ENCODE data around the gene MBLAC1.

MBLAC1 gene

GRCh38 chr7:100174582-100174981 lies 47.8 kb downstream of the MBLAC1 start:
- TF ChIP-seq, protein P1, sequence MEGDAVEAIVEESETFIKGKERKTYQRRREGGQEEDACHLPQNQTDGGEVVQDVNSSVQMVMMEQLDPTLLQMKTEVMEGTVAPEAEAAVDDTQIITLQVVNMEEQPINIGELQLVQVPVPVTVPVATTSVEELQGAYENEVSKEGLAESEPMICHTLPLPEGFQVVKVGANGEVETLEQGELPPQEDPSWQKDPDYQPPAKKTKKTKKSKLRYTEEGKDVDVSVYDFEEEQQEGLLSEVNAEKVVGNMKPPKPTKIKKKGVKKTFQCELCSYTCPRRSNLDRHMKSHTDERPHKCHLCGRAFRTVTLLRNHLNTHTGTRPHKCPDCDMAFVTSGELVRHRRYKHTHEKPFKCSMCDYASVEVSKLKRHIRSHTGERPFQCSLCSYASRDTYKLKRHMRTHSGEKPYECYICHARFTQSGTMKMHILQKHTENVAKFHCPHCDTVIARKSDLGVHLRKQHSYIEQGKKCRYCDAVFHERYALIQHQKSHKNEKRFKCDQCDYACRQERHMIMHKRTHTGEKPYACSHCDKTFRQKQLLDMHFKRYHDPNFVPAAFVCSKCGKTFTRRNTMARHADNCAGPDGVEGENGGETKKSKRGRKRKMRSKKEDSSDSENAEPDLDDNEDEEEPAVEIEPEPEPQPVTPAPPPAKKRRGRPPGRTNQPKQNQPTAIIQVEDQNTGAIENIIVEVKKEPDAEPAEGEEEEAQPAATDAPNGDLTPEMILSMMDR (IDR thresholded peaks at IDR 0.05; ENCODE audit: unreplicated experiment in 3 of 3), result no peak
- no peaks in the 10 kb centered on the region for H3K9me3 Mint-ChIP-seq
- H3K4me1 Mint-ChIP-seq, result peaks cover 12% of the 10 kb centered on the region
- peaks cover 13% of the 10 kb centered on the region for H3K36me3 Mint-ChIP-seq (ENCODE audit: low read depth)
- H3K4me3 Mint-ChIP-seq, result peak overlapping the region; percentile 84 to 85 (median 84)
- H3K27ac Mint-ChIP-seq, result no peak overlapping the region
- peaks cover 26% of the 10 kb centered on the region for H3K27me3 Mint-ChIP-seq (ENCODE audit: low read depth)

- H3K36me3 Mint-ChIP-seq (ENCODE audit: low read depth), result peaks cover 13% of the 10 kb centered on the region
- H3K4me1 Mint-ChIP-seq, result peaks cover 11% of the 10 kb centered on the region
- peaks cover 24% of the 10 kb centered on the region for H3K27me3 Mint-ChIP-seq (ENCODE audit: low read depth)
- H3K27ac Mint-ChIP-seq, result no peak overlapping the region
- H3K4me3 Mint-ChIP-seq, result peak overlapping the region; percentile 84 to 85 (median 84)
- TF ChIP-seq, protein P1 (IDR thresholded peaks at IDR 0.05; ENCODE audit: unreplicated experiment in 3 of 3), result no peak
- no peaks in the 10 kb centered on the region for H3K9me3 Mint-ChIP-seq
These were observed 48.6 kb downstream of the MBLAC1 start for GRCh38 chr7:100175296-100175935.

GRCh38 chr7:100176096-100177044 lies 49.6 kb downstream of the MBLAC1 start:
- Mint-ChIP-seq H3K9me3 (no peaks in the 10 kb centered on the region), H3K27me3 (ENCODE audit: low read depth) (peaks cover 21% of the 10 kb centered on the region), H3K36me3 (ENCODE audit: low read depth) (peaks cover 13% of the 10 kb centered on the region), H3K4me3 (peak overlapping the region; percentile 84 to 92 (median 89)), H3K4me1 (peaks cover 5% of the 10 kb centered on the region), H3K27ac (peak overlapping the region in 1 of 3 experiments; percentile 29)
- TF ChIP-seq, protein P1 (IDR thresholded peaks at IDR 0.05; ENCODE audit: unreplicated experiment in 3 of 3), result no peak

DNA sequence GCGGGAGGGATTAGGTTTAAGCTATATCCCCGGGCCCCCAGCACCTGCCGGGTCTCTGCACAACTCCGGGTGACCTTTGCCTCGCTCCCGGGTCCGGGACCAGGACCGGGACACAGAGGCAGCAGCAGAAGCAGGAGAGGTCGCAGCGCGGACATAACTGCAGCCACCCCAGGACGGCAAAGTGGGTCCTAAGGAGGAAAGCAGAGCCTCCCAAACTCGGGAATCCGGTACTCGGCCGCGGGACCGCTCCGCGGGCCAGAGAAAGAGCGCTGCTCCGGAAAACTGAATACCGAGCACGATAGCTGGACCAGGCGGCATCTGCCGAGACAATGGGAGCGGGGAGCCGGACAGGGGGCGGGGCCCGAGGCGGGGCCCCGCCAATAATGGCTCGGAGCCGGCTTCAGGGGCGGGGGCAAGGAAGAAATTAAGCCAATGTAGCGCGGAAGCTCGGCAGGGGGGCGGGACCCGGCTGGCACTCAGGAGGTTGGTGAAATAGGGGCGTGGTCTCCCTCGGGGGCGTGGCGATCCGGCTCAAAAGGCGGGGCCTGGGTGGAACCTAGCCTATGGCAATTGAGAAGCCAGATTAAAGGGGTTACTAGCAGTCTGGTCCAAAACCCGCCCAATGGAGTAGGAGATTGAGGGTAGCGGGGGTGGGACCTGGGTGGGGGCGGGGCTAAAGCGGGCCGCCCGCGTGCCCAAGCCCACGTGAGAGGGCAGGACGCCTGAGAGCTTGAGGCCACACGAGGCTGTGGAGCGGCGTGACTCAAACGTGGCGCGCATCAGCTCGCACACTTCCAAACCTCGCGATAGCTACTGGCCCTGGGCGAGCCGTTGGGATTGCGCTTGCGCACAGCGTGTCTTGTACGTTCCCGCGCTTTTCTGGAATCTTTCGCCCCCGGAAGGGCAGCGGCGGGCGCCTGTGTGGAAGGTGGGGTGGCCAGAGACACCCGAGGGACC lies 50.6 kb downstream of the MBLAC1 start, which contains the start of the genes GPC2 and STAG3:
Gene GPC2, minus strand, starts transcription at position 337 of the 957 bp plus-strand sequence. Its CDS starts 182 bp downstream, at position 155.
Gene STAG3, plus strand, starts transcription at position 874 of the 957 bp plus-strand sequence. CDS start 2,639 bp downstream, outside the sequence.
- TF ChIP-seq, protein P1 (IDR thresholded peaks at IDR 0.05; ENCODE audit: unreplicated experiment in 3 of 3), result no peak
- Mint-ChIP-seq H3K9me3 (no peaks in the 10 kb centered on the region), H3K36me3 (ENCODE audit: low read depth) (peaks cover 13% of the 10 kb centered on the region), H3K4me1 (peaks cover 5% of the 10 kb centered on the region), H3K27ac (peak within 1 kb of the TSS in 2 of 3 experiments; percentile 29 to 53), H3K27me3 (ENCODE audit: low read depth) (peaks cover 26% of the 10 kb centered on the region), H3K4me3 (peak within 1 kb of the TSS; percentile 84 to 92 (median 89))

Data from nephron (organoid).